Measurements from ENCODE around the gene GAB2. TPM values are rescaled to one million over a fixed set of nuclear protein-coding genes. Genes with fewer than 3 reads are reported as not detected.

The GAB2 gene
- total and polyA plus RNA-seq, 2 of the 13 experiments (the other 11 are each of a cell fraction or from before 2014, with no cell fraction given): 4.1 to 8.6 TPM

GRCh38 chr11:78187366-78188285, 230.0 kb downstream of the GAB2 start (continued):
- TF ChIP-seq, protein P1, sequence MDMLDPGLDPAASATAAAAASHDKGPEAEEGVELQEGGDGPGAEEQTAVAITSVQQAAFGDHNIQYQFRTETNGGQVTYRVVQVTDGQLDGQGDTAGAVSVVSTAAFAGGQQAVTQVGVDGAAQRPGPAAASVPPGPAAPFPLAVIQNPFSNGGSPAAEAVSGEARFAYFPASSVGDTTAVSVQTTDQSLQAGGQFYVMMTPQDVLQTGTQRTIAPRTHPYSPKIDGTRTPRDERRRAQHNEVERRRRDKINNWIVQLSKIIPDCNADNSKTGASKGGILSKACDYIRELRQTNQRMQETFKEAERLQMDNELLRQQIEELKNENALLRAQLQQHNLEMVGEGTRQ (IDR thresholded peaks at IDR 0.05; ENCODE audit: low read depth, low read length): no peak
- TF ChIP-seq, protein P1 (CRISPR knock-in tag; IDR thresholded peaks at IDR 0.05; ENCODE audit: borderline replicate concordance): no peak
- TF ChIP-seq NFE2L1 (CRISPR knock-in tag; IDR thresholded peaks at IDR 0.05; ENCODE audit: borderline replicate concordance) (no peak), SRSF1 (optimal IDR thresholded peaks at IDR 0.05; ENCODE audit: low read depth, low read length) (no peak), ZHX1 (CRISPR knock-in tag; IDR thresholded peaks at IDR 0.05; ENCODE audit: low read depth) (0 out of 2 replicates have a peak, but pooled peaks have one; percentile 8), ZSCAN9 (CRISPR knock-in tag; IDR thresholded peaks at IDR 0.05; ENCODE audit: borderline replicate concordance) (0 out of 2 replicates have a peak, but pooled peaks have one; percentile 2), MXI1 (IDR thresholded peaks at IDR 0.05; ENCODE audit: borderline replicate concordance, low read depth, low read length) (no peak), HMG20A (CRISPR knock-in tag; IDR thresholded peaks at IDR 0.05; ENCODE audit: borderline replicate concordance) (no peak), ZNF232 (CRISPR knock-in tag; IDR thresholded peaks at IDR 0.05; ENCODE audit: borderline replicate concordance) (no peak), KDM2A (CRISPR knock-in tag; IDR thresholded peaks at IDR 0.05; ENCODE audit: borderline replicate concordance, low read depth) (no peak), GPBP1L1 (CRISPR knock-in tag; IDR thresholded peaks at IDR 0.05) (no peak), CEBPG (CRISPR knock-in tag; IDR thresholded peaks at IDR 0.05) (no peak), NFKBIZ (CRISPR knock-in tag; IDR thresholded peaks at IDR 0.05) (0 out of 2 replicates have a peak, but pooled peaks have one; percentile 2), ZSCAN29 (CRISPR knock-in tag; conservative IDR thresholded peaks at IDR 0.05) (no peak), KDM4B (CRISPR knock-in tag; IDR thresholded peaks at IDR 0.05) (no peak), ZNF607 (CRISPR knock-in tag; IDR thresholded peaks at IDR 0.05; ENCODE audit: borderline replicate concordance) (no peak), ZNF790 (CRISPR knock-in tag; IDR thresholded peaks at IDR 0.05; ENCODE audit: borderline replicate concordance) (0 out of 2 replicates have a peak, but pooled peaks have one; percentile 28), ZNF841 (CRISPR knock-in tag; IDR thresholded peaks at IDR 0.05; ENCODE audit: borderline replicate concordance) (no peak)
- TF ChIP-seq, protein P2, sequence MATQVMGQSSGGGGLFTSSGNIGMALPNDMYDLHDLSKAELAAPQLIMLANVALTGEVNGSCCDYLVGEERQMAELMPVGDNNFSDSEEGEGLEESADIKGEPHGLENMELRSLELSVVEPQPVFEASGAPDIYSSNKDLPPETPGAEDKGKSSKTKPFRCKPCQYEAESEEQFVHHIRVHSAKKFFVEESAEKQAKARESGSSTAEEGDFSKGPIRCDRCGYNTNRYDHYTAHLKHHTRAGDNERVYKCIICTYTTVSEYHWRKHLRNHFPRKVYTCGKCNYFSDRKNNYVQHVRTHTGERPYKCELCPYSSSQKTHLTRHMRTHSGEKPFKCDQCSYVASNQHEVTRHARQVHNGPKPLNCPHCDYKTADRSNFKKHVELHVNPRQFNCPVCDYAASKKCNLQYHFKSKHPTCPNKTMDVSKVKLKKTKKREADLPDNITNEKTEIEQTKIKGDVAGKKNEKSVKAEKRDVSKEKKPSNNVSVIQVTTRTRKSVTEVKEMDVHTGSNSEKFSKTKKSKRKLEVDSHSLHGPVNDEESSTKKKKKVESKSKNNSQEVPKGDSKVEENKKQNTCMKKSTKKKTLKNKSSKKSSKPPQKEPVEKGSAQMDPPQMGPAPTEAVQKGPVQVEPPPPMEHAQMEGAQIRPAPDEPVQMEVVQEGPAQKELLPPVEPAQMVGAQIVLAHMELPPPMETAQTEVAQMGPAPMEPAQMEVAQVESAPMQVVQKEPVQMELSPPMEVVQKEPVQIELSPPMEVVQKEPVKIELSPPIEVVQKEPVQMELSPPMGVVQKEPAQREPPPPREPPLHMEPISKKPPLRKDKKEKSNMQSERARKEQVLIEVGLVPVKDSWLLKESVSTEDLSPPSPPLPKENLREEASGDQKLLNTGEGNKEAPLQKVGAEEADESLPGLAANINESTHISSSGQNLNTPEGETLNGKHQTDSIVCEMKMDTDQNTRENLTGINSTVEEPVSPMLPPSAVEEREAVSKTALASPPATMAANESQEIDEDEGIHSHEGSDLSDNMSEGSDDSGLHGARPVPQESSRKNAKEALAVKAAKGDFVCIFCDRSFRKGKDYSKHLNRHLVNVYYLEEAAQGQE (IDR thresholded peaks at IDR 0.05; ENCODE audit: borderline replicate concordance in 1 of 2, low read depth in 1 of 2, low read length in 2 of 2): no peak
